MM.1S (cell line): ENCODE results near the gene SCLY.
A peak's percentile ranks its signal among the peaks of the same experiment; 100 is the strongest.

Source experiments
- DNase-seq: peaks from one replicate; pipeline ENCODE4 v3.0.0-alpha.2; 2015
- H2AFZ ChIP-seq: fragments of 300-600 bp; sonication (generic); 2 replicates; pipeline ENCODE4 v1.6.0; 2016; ENCODE audit warnings: antibody characterized with exemption, low read length
- H3F3A ChIP-seq: fragments of 300-600 bp; sonication (generic); 2 replicates; pipeline ENCODE4 v1.6.1; 2016; ENCODE audit warnings: mild to moderate bottlenecking, antibody characterized with exemption, low read length, moderate library complexity, mixed read lengths; ENCODE audit not compliant: insufficient read depth
- H3K27ac ChIP-seq: fragments of 300-600 bp; sonication (generic); 2 replicates; pipeline ENCODE4 v1.5.1; 2016; ENCODE audit warnings: mild to moderate bottlenecking, low read length
- H3K27me3 ChIP-seq: fragments of 300-600 bp; sonication (generic); replicated peaks from 2 replicates; pipeline ENCODE4 v1.6.0; 2016; ENCODE audit warnings: low read length; ENCODE audit not compliant: insufficient read depth
- H3K36me3 ChIP-seq: fragments of 300-600 bp; sonication (generic); replicated peaks from 2 replicates; pipeline ENCODE4 v1.6.1; 2016; ENCODE audit warnings: mild to moderate bottlenecking, low read length, mixed read lengths; ENCODE audit not compliant: insufficient read depth
- H3K4me1 ChIP-seq: fragments of 300-600 bp; sonication (generic); 2 replicates; pipeline ENCODE4 v1.6.1; 2016; ENCODE audit warnings: low read length, mixed read lengths
- H3K4me2 ChIP-seq: fragments of 300-600 bp; sonication (generic); 2 replicates; pipeline ENCODE4 v1.6.0; 2016; ENCODE audit warnings: low read depth, low read length
- H3K4me3 ChIP-seq: fragments of 300-600 bp; sonication (generic); 2 replicates; pipeline ENCODE4 v1.5.1; 2016; ENCODE audit warnings: low read length, mixed read lengths
- H3K79me2 ChIP-seq: fragments of 300-600 bp; sonication (generic); 2 replicates; pipeline ENCODE4 v1.6.1; 2016; ENCODE audit warnings: mixed run types, low read length, mixed read lengths
- H3K9ac ChIP-seq: fragments of 300-600 bp; sonication (generic); 2 replicates; pipeline ENCODE4 v1.6.1; 2016; ENCODE audit warnings: low read length, mixed read lengths
- H3K9me2 ChIP-seq: fragments of 300-600 bp; sonication (generic); replicated peaks from 2 replicates; pipeline ENCODE4 v1.6.1; 2016; ENCODE audit warnings: mild to moderate bottlenecking, low read length, mixed read lengths; ENCODE audit not compliant: insufficient read depth
- H3K9me3 ChIP-seq: fragments of 300-600 bp; sonication (generic); replicated peaks from 2 replicates; pipeline ENCODE4 v1.6.1; 2016; ENCODE audit warnings: mild to moderate bottlenecking, low read length, mixed read lengths; ENCODE audit not compliant: insufficient read depth
- H4K20me1 ChIP-seq: fragments of 300-600 bp; sonication (generic); 2 replicates; pipeline ENCODE4 v1.6.1; 2016; ENCODE audit warnings: mild to moderate bottlenecking, low read length, moderate library complexity, mixed read lengths; ENCODE audit not compliant: insufficient read depth
- CTCF ChIP-seq: fragments of 300-600 bp; sonication (generic); IDR thresholded peaks from 2 replicates; pipeline ENCODE4 v1.5.1; 2016; ENCODE audit warnings: antibody characterized with exemption, low read length, mixed read lengths
- EZH2 ChIP-seq: fragments of 300-600 bp; sonication (generic); optimal IDR thresholded peaks from 2 replicates; pipeline ENCODE3; 2017; ENCODE audit warnings: low read depth, mild to moderate bottlenecking, antibody characterized with exemption, low read length, mixed read lengths
- EZH2phosphoT487 ChIP-seq: fragments of 300-600 bp; sonication (generic); IDR thresholded peaks from 2 replicates; pipeline ENCODE4 v1.6.1; 2018; ENCODE audit warnings: antibody characterized with exemption, low read length

The SCLY gene

GRCh38 chr2:238106339-238106697 is 45.5 kb downstream of the SCLY start:
- Histone ChIP-seq H3K79me2 (no peaks in the 10 kb centered on the region), H2AFZ (no peak overlapping the region), H3F3A (no peaks in the 10 kb centered on the region), H3K4me1 (peaks cover 5% of the 10 kb centered on the region), H3K27me3 (no peaks in the 10 kb centered on the region), H3K9me2 (no peaks in the 10 kb centered on the region), H3K9ac (no peak overlapping the region), H3K27ac (no peak overlapping the region), H3K4me3 (no peak overlapping the region), H3K9me3 (no peaks in the 10 kb centered on the region), H3K36me3 (no peaks in the 10 kb centered on the region), H3K4me2 (no peak overlapping the region), H4K20me1 (no peaks in the 10 kb centered on the region)
- TF ChIP-seq EZH2, result no peak
- TF ChIP-seq EZH2phosphoT487, result no peak
- no peak for TF ChIP-seq CTCF
- DNase-seq, result no peak

- Histone ChIP-seq H2AFZ (no peak overlapping the region), H3K4me1 (peaks cover 5% of the 10 kb centered on the region), H3F3A (no peaks in the 10 kb centered on the region), H4K20me1 (no peaks in the 10 kb centered on the region), H3K9ac (no peak overlapping the region), H3K4me3 (no peak overlapping the region), H3K79me2 (no peaks in the 10 kb centered on the region), H3K9me3 (no peaks in the 10 kb centered on the region), H3K4me2 (0 out of 2 replicates have a peak overlapping the region, but pooled peaks have one; percentile 6), H3K36me3 (no peaks in the 10 kb centered on the region), H3K27ac (no peak overlapping the region), H3K9me2 (no peaks in the 10 kb centered on the region), H3K27me3 (no peaks in the 10 kb centered on the region)
- no peak for DNase-seq
- TF ChIP-seq EZH2phosphoT487 (no peak), CTCF (no peak; the same call in 1 of the 2 replicates), EZH2 (no peak)
Observed at GRCh38 chr2:238106698-238107524, 46.1 kb downstream of the SCLY start.

- H3K27ac ChIP-seq, result no peak overlapping the region
- no peak for TF ChIP-seq EZH2
- no peak for TF ChIP-seq EZH2phosphoT487
- no peak for TF ChIP-seq CTCF
- no peak overlapping the region for H2AFZ ChIP-seq
- no peak for DNase-seq
- H4K20me1 ChIP-seq, result no peaks in the 10 kb centered on the region
- 0 out of 2 replicates have a peak overlapping the region, but pooled peaks have one; percentile 6 for H3K4me2 ChIP-seq
- H3K27me3 ChIP-seq, result no peaks in the 10 kb centered on the region
- H3F3A ChIP-seq, result no peaks in the 10 kb centered on the region
- no peak overlapping the region for H3K9ac ChIP-seq
- no peaks in the 10 kb centered on the region for H3K9me3 ChIP-seq
- H3K4me3 ChIP-seq, result no peak overlapping the region
- no peaks in the 10 kb centered on the region for H3K9me2 ChIP-seq
- no peaks in the 10 kb centered on the region for H3K36me3 ChIP-seq
- no peaks in the 10 kb centered on the region for H3K79me2 ChIP-seq
- peaks cover 5% of the 10 kb centered on the region for H3K4me1 ChIP-seq
Observed at GRCh38 chr2:238107525-238108422, 47.0 kb downstream of the SCLY start.
